Peyer's patch (tissue), 4 donors: ENCODE data around the gene IRX5.

Experiments
- CTCF ChIP-seq, 6 experiments: fragments of 450-650 bp in 4 of 6; fragments of 200-600 bp in 2 of 6; sonication (generic) in 1 of 6; IDR thresholded peaks; one replicate each; pipeline ENCODE4 v1.5.1; 2017 to 2019; ENCODE audit warnings: antibody characterized with exemption in 6 of 6, mild to moderate bottlenecking in 3 of 6, moderate library complexity in 1 of 6
- POLR2A ChIP-seq, 2 donors: fragments of 450-650 bp; IDR thresholded peaks; one replicate each; pipeline ENCODE4 v1.5.1; 2017; ENCODE audit warnings: antibody characterized with exemption in 2 of 2, mild to moderate bottlenecking in 2 of 2, moderate library complexity in 2 of 2

DNA sequence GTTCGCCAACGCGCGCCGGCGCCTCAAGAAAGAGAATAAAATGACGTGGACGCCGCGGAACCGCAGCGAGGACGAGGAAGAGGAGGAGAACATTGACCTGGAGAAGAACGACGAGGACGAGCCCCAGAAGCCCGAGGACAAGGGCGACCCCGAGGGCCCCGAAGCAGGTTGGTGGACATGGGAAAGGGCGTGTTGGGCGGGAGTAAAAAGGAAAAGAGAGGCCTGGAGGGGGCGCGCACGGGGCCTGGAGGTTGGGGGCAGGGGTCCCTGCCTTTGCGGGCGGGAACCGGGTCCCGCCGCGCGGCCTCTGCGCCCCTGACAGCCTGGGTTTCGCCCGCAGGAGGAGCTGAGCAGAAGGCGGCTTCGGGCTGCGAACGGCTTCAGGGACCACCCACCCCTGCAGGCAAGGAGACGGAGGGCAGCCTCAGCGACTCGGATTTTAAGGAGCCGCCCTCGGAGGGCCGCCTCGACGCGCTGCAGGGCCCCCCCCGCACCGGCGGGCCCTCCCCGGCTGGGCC is 2.1 kb downstream of the IRX5 start:
- TF ChIP-seq CTCF (IDR thresholded peaks at IDR 0.05) (no peak), POLR2A (IDR thresholded peaks at IDR 0.05) (no peak)
